RWPE1 (cell line): ENCODE data around the gene NMUR1.

Source experiments
- CTCF ChIA-PET: fragments of 350-600 bp; sonication (Branson Sonifier 250); formaldehyde crosslinking; extraction: SDS; loops from one replicate; lab custom pipeline; 2021; lab: Yijun Ruan, JAX
- POLR2A ChIA-PET: fragments of 400-600 bp; formaldehyde crosslinking; extraction: SDS; loops from one replicate; lab custom pipeline; 2020; ENCODE audit warnings: antibody characterized with exemption; ENCODE audit not compliant: low non-redundant PET; lab: Yijun Ruan, JAX
- DNase-seq: peaks from one replicate; pipeline ENCODE4 v3.0.0; 2012; ENCODE audit warnings: low spot score
- H3K27ac ChIP-seq: fragments of 450-650 bp; 2 replicates; pipeline ENCODE4 v1.5.1; 2017
- TF ChIP-seq, protein P1 (sequence below): fragments of 450-650 bp; conservative IDR thresholded peaks from 2 replicates; pipeline ENCODE4 v1.5.1; 2017; ENCODE audit warnings: low read depth, mild to moderate bottlenecking

The NMUR1 gene

DNA sequence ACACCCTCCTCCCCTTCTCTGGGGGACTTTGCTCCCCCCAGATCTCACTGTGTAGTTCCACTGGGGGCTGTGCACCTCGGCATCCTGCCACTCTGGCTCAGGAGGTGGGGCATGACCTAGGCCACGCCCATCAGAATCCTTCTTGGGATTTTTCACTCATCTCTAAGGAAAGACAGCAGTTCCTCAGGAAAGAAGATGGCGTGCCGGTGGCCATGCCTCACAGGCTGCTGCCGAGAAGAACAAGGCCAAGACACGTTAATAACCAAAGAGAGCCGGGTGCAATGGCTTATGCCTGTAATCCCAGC, 3.2 kb downstream of the NMUR1 start:
- POLR2A ChIA-PET: no interaction called here
- DNase-seq: no peak
- no peak overlapping the region for H3K27ac ChIP-seq
- TF ChIP-seq, protein P1, sequence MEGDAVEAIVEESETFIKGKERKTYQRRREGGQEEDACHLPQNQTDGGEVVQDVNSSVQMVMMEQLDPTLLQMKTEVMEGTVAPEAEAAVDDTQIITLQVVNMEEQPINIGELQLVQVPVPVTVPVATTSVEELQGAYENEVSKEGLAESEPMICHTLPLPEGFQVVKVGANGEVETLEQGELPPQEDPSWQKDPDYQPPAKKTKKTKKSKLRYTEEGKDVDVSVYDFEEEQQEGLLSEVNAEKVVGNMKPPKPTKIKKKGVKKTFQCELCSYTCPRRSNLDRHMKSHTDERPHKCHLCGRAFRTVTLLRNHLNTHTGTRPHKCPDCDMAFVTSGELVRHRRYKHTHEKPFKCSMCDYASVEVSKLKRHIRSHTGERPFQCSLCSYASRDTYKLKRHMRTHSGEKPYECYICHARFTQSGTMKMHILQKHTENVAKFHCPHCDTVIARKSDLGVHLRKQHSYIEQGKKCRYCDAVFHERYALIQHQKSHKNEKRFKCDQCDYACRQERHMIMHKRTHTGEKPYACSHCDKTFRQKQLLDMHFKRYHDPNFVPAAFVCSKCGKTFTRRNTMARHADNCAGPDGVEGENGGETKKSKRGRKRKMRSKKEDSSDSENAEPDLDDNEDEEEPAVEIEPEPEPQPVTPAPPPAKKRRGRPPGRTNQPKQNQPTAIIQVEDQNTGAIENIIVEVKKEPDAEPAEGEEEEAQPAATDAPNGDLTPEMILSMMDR: no peak
- CTCF ChIA-PET: no interaction called here

DNA sequence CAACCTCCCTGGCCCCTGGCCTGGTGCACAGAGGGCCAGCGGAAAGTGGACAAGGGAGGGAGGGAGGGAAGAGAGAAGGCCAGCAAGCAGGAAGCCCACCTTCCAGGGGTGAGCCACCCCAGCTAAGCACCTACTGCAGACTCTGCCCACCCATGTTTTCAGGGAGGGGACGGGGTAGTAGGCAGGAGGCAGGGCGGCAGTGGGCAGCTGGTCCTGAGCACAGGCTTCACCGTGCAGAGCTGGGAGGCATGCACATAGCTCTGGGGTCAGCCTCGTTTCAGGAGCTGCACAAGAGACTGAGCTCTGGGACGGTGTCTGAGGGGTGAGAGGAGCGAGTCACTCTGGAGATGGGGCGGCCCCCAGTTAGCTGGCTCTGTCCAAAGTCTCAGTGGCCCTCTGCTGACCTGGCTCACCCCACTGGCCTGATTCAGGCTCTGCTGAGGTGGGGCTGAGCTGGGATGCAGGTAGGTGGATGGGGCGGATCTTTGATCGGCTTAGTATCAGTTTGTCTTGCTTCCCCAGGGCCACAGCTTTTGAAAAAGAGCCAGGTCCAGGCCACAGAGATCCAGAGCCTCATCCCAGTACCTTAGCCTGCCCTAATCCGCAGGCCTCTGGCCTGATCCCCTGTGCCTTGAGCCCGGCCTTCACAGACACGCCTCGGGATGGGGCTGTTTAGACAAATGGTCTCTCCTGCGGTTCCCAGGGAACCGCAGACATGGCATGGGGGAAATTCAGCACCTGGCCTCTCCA, 3.7 kb downstream of the NMUR1 start:
- POLR2A ChIA-PET: no interaction called here
- CTCF ChIA-PET: interaction anchor here (0.8 kb wide), 1 partner anchor 74 kb away, joined by 3 read pairs; no protein-coding TSS in a partner anchor
- TF ChIP-seq, protein P1: no peak
- H3K27ac ChIP-seq: no peak overlapping the region
- no peak for DNase-seq

- POLR2A ChIA-PET: no interaction called here
- no peak for DNase-seq
- CTCF ChIA-PET: interaction anchor here (0.6 to 0.8 kb wide), 2 partner anchors 75 to 195 kb away, joined by 3 read pairs; no protein-coding TSS in a partner anchor
- H3K27ac ChIP-seq: no peak overlapping the region
- TF ChIP-seq, protein P1: no peak
Observed at GRCh38 chr2:231525248-231526163, 4.7 kb downstream of the NMUR1 start.

GRCh38 chr2:231524477-231525247, 5.6 kb downstream of the NMUR1 start:
- TF ChIP-seq, protein P1: no peak
- ChIA-PET POLR2A (no interaction called here), CTCF (interaction anchor here (0.6 to 1.1 kb wide), 2 partner anchors 38 to 196 kb away, joined by 3 read pairs; no protein-coding TSS in a partner anchor)
- H3K27ac ChIP-seq: no peak overlapping the region
- no peak for DNase-seq

DNA sequence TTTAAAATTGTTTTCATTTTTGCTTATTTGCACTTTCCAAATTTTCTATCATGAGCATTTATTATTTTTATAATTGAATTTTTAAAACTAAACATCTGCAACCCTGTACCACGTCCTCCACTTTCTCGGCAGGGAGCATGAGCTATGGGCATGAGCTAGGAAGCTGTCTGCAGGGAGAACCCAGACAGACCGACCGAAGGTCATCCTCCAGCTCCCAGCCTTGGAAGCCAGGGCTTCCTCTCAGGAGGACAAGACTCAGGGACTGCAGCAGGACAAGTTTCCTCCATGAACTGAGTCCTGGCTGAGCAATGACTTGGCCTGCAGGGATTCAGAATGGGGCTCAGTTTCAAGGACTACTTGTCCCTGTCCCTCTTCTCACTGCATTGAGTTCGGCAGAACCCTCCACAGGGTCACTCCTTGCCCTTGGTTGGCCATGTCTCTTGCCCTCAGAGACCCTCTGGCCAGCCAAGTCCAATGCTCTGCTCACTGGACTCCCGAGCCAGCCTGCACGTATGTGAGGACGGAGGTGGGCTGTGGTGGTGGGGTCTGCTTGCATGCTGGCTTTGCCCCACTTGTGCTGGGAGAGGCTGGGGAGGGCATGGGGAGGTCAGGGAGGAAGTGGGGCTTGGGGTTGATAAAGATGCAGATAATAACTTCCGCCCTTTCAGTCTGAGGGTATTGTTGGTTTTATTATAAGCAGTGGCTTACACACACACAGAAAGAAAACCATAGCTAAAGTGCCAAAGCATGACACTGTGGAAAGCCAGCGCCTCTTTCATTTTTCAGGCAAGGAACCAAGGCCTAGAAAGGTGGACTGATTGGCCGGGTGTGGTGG, 6.6 kb downstream of the NMUR1 start:
- no peak for DNase-seq
- ChIA-PET CTCF (interaction anchor here (1.1 kb wide), 1 partner anchor 39 kb away, joined by 3 read pairs; no protein-coding TSS in a partner anchor), POLR2A (interaction anchor here (0.5 kb wide), 1 partner anchor 312 kb away, joined by 3 read pairs; no protein-coding TSS in a partner anchor)
- TF ChIP-seq, protein P1: no peak
- no peak overlapping the region for H3K27ac ChIP-seq
